ENCODE measurements around the gene AKR1C4.
"Not testable (repeated sequence)": the region's sequence is repeated elsewhere in the genome, so short reads cannot be mapped to it uniquely, and the experiment has no call there.

The AKR1C4 gene

GRCh38 chr10:5206799-5207198 lies 10.2 kb downstream of the AKR1C4 start:
- DNase-seq (ENCODE audit: low spot score): no peak

GRCh38 chr10:5209776-5210175 lies 13.1 kb downstream of the AKR1C4 start:
- not testable (repeated sequence) for DNase-seq (ENCODE audit: low spot score)

- not testable (repeated sequence) for DNase-seq (ENCODE audit: low spot score)
Measured at GRCh38 chr10:5210261-5210660, 13.6 kb downstream of the AKR1C4 start.

DNA sequence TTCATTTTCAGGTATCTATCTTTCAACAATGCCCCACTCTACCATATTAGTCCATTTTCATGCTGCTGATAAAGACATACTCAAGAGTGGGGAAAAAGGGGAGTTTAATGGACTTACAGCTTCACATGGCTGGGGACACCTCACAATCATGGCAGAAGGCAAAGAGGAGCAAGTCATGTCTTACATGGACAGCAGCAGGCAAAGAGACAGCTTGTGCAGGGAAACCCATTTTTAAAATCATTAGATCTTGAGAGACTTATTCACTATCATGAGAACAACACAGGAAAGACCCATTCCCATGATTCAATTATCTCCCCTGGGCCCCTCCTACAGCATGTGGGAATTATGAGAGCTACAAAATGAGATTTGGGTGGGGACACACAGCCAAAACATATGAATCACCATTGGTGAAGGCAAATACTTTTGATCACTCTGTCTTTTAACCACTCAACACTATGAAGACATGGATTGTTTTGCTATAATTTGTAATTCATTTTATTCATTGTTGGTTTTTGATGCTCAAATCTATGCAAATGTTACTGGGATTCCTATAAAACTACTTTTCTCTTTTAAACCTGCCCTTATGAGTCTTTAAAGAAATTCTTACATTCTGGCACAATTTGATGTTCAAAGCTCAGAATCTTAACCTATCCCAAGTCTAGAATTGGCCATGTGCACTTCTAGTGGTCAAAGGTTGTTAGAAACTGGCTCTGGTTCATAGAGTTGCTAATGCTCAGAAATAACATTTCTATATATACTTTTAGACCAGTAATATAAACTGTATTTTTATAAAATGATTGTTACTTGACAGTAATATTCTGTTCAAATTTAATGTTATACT lies 15.3 kb downstream of the AKR1C4 start:
- no peak for DNase-seq (ENCODE audit: low spot score)

DNA sequence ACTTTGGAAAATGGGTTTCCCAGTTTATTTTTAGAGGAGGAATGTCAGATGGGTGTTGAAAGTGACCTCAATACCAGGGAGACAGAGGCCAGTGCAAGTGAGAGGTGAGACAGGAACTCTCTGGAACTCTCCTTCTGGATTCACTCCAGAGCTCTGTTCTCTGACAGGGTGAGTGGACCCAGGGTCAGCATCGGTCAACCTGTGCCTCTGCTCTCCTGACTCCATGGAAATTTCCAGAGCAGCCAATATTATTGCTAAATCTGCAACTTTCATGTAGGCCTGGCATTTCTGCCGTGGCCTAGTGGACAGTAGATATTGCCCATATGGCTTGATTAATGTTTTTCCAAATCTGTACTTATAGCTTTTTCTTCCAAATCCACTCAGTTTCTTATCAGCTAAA lies 20.2 kb downstream of the AKR1C4 start:
- DNase-seq (ENCODE audit: low spot score): no peak

DNA sequence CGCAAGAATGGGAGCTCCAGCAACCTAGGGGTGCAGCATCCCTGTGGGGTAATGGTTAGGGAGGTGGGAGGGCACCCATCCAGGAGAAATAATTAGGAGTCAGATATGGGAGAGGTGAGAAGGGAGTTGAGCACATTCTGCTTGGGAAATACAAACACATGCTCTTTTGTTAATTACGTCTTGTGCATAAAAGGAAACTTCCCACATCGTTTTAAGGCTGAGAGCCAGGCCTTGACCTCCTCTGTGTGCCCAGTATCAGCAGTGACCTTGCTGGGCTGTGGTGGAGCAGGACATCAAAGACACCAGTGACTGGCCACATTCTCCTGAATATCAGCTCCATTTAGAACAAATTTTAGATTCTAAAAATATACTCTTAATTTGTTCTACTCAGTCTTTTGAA lies 22.6 kb downstream of the AKR1C4 start:
- no peak for DNase-seq (ENCODE audit: low spot score)

DNA sequence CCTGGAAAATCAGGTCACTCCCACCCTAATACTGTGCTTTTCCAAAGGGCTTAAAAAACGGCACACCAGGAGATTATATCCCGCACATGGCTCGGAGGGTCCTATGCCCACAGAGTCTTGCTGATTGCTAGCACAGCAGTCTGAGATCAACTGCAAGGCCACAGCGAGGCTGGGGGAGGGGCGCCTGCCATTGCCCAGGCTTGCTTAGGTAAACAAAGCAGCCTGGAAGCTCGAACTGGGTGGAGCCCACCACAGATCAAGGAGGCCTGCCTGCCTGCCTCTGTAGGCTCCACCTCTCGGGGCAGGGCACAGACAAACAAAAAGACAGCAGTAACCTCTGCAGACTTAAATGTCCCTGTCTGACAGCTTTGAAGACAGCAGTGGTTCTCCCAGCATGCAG lies 26.3 kb downstream of the AKR1C4 start:
- not testable (repeated sequence) for DNase-seq (ENCODE audit: low spot score)

DNA sequence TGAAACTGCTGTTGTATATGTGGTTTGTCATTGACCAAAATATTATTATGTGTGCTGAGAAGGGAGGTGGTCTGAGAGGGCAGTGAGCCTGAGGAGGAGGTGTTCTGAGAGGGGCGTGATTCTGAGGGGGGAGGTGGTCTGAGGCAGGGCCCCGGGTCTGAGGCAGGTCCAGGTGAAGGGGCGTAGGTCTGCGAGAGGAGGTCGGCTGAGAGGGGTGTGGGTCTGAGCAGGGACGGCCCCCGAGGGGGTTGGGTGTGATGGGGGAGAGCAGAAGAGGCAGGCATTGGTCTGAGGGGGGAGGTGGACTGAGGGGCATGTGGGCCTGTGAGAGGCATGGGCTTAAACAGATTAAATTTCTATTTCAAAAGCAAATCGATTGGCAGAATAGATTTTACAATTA lies 32.4 kb downstream of the AKR1C4 start:
- no peak for DNase-seq (ENCODE audit: low spot score)

DNA sequence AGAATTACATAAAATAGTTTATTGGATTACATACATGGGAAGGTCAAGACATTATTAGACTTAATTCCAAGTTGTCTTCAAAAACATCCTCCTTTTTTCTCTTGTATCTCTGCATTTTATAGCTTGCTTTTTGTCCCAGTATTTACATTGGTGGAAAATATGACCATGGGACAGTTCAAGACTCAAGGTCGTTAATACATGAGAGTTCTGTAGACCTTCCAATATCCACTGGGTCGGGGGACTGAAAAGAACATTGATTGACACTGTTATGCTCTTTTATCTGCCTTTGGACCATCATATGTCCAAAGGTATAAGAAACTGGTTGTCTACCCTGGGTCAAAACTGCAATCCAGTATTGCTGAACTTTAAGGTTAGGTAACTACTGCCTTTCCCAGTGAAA lies 36.7 kb downstream of the AKR1C4 start:
- DNase-seq (ENCODE audit: low spot score): no peak

DNA sequence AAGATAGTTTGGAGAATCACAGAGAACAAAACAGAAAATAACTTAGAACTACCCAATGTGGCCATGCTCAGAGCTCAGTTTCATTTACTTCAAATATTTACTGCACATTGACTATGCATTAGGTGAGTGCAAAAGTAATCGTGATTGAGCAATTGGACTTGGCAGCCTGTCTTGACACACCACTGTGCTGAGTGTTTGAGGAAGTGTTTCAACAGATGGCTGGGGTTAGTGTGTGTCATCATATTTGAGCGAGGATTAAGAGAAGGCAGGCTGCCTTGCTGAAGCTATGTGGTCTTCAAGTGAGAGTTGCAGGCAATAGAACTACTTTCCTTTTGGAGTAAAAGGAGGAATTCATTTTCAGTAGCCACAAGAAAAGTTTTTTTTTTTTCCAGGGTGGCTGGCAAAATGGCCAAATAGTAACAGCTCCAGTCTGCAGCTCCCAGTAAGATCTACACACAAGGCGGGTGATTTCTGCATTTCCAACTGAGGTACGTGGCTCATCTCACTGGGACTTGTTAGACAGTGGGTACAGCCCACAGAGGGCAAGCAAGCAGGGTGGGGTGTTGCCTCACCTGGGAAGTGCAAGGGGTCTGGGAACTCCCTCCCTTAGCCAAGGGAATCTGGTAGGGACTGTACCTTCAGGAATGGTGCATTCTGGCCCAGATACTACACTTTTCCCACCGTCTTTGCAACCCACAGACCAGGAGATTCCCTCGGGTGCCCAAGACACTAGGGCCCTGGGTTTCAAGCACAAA lies 37.6 kb downstream of the AKR1C4 start:
- no peak for DNase-seq (ENCODE audit: low spot score)

GRCh38 chr10:5237541-5237940 lies 40.9 kb downstream of the AKR1C4 start:
- DNase-seq (ENCODE audit: low spot score): not testable (repeated sequence)

DNA sequence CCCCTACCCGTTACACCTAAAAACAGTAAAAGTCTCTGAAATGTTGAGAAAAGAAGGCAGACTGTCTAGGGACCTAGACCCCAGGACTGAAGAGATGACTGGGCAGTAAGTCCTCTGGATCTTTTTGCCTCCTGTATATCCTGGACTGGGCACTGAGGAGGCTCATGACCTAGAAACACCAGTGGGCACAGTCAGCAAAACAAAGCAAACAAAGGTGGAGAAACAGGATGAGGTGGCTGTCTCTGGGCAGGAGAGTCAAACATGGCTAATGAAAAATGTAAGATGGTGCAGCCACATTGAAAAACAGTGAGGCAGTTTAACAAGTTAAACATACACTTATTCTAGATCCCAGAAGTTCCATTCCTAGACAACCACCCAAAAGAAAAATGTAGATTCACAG lies 45.9 kb downstream of the AKR1C4 start:
- DNase-seq (ENCODE audit: low spot score): no peak

GRCh38 chr10:5243521-5243987 lies 46.9 kb downstream of the AKR1C4 start:
- DNase-seq (ENCODE audit: low spot score): no peak

DNA sequence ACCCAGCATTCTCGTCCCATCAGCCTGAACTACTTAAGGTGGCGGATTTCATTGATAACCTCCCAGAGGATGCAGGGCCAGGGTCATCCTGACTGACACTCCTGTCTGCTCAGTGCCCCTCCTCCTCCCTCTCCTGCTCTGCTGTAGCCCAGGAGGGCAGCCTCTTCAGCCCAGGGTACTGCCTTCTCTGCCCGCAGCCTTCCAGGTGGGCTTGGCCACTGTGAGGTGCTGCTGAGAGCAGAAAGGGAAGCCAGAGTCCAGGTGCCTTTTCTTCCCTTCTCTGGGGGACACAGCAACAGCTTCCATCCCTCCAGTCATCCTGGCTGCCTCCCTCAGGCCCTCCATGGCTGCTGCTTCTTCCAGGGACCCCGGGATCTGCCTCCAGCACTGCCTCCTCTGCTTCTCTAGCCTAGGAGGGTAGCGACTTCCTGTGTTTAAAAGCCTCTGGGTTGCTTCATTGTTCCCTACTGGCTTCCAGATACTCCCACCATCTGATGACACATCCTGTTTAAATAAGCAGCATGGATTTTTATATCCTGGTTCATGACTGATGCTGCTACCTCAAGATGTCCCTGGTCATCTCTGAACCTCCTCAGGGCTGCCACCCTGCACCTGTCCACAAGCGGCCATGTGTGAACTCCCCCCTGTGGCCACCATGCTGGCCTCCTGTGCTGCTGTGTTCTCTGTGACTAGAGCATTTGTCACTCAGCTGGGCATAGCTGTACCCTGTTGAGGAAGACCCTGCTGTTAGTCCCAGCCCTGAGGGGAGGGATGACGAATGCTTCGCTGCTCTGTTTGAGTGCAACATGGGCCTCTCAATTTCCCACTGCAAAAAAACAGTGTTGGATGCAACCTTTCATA lies 55.8 kb downstream of the AKR1C4 start:
- no peak for DNase-seq (ENCODE audit: low spot score)

GRCh38 chr10:5254488-5254887 lies 57.9 kb downstream of the AKR1C4 start:
- no peak for DNase-seq (ENCODE audit: low spot score)

DNA sequence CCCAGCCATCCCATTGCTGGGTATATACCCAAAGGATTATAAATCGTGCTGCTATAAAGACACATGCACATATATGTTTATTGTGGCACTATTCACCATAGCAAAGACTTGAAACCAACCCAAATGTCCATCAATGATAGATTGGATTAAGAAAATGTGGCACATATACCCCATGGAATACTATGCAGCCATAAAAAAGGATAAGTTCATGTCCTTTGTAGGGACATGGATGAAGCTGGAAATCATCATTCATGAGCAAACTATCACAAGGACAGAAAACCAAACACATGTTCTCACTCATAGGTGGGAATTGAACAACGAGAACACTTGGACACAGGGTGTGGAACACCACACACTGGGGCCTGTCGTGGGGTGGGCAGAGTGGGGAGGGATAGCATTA lies 61.1 kb downstream of the AKR1C4 start:
- not testable (repeated sequence) for DNase-seq (ENCODE audit: low spot score)

- no peak for DNase-seq (ENCODE audit: low spot score)
Measured at GRCh38 chr10:5259132-5259951, 62.7 kb downstream of the AKR1C4 start.

DNA sequence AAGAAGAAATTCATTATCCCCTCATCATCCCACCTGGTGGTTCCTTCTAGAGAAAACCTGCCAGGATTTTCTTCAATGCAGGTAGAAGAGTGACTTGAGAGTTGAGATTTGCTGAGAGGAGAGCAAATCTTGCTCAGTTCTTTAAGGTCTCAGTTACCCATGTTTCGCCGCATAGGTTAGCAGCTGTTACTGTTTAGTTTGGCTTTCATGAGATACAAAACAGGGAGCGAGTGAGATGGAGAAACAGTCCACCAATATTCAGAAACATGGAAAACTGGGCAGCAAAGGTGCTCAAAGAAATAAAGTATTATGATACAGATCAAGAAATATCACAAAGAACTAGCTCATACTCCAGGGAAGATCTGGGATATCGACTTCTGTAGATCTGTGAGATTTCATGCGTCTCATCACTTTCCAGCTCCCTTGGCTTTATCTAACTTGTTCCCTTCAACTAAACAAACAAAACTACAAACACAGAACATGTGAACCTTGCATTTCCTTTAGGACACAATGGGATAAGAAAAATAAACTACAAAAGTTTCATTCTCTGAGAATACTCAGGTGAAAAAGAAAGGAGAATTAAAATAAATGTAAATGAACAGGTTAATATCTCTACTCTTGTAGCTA lies 63.4 kb downstream of the AKR1C4 start:
- no peak for DNase-seq (ENCODE audit: low spot score)

GRCh38 chr10:5260828-5261227 lies 64.2 kb downstream of the AKR1C4 start:
- DNase-seq (ENCODE audit: low spot score): no peak

DNA sequence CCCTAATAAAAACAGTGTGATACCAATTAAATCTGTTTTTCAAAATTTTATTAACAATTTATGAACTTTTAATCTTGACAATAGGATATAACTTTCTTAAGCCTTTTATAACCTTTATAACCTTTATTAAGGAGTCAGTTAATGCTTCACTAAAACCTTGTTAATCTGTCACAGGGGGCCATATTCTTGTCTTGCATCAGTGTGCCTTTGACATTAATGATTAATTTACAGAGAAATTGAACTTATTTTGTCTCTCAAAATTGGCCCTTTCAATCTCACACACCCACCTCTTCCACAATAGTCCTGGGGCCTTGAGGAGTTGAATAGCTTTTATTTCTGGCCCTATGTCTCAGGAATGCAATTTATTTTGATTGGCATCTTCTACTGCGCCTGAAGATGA lies 68.5 kb downstream of the AKR1C4 start:
- no peak for DNase-seq (ENCODE audit: low spot score)

DNA sequence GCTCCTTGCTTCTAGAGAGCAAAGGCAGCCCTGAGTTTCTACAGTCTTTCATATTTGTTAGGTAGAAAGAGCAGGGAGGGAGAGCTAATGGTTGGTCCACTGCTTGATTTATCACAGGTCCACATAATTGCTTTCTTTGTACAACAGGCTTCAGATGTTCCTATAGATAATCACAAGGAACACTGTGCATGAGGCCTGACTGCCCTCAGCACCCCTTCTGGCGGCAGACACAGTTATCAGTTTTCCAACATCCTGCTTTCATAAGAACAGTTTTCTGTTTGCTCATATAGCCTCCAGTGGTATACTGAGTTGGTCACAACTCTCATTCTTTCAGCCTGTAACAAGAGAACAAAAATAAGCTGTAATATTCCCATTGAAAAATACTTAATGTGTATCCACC lies 69.7 kb downstream of the AKR1C4 start:
- no peak for DNase-seq (ENCODE audit: low spot score)
